Endodermal cell (in vitro differentiated cells): ENCODE data around the gene HOXA9. TPM values are rescaled to one million over a fixed set of nuclear protein-coding genes. Genes with fewer than 3 reads are reported as not detected.
A peak's percentile ranks its signal among the peaks of the same experiment; 100 is the strongest.

Source experiments
- DNase-seq: peaks from one replicate; pipeline ENCODE4 v3.0.0-alpha.2; 2017
- H3K27ac ChIP-seq: 2 replicates; pipeline ENCODE4 v1.5.1; 2013; ENCODE audit warnings: mild to moderate bottlenecking, low read depth, low read length, moderate library complexity
- H3K27me3 ChIP-seq: 2 replicates; pipeline ENCODE4 v1.6.1; 2013; ENCODE audit warnings: mild to moderate bottlenecking, low read length, moderate library complexity; ENCODE audit not compliant: insufficient read depth, control insufficient read depth, poor library complexity, severe bottlenecking
- H3K36me3 ChIP-seq: 2 replicates; pipeline ENCODE4 v1.7.0; 2013; ENCODE audit warnings: mild to moderate bottlenecking, low read length, moderate library complexity; ENCODE audit not compliant: control insufficient read depth, insufficient read depth
- H3K4me1 ChIP-seq: one replicate; pipeline ENCODE4 v1.7.0; 2013; ENCODE audit warnings: low read length; ENCODE audit not compliant: control insufficient read depth, insufficient read depth
- H3K4me3 ChIP-seq: 2 replicates; pipeline ENCODE4 v1.5.1; 2013; ENCODE audit warnings: mild to moderate bottlenecking, low read length, moderate library complexity
- H3K9ac ChIP-seq: 2 replicates; pipeline ENCODE4 v1.6.1; 2013; ENCODE audit warnings: mild to moderate bottlenecking, low read length, moderate library complexity; ENCODE audit not compliant: poor library complexity, severe bottlenecking; ENCODE audit errors: extremely low read depth
- H3K9me3 ChIP-seq: 2 replicates; pipeline ENCODE4 v1.6.1; 2013; ENCODE audit warnings: mild to moderate bottlenecking, low read length, moderate library complexity; ENCODE audit not compliant: control insufficient read depth
- H3K27ac Mint-ChIP-seq: 2 replicates; pipeline ENCODE4 v1.8.0; 2020; ENCODE audit warnings: mixed read lengths
- H3K27me3 Mint-ChIP-seq: 2 replicates; pipeline ENCODE4 v1.8.0; 2021; ENCODE audit warnings: mild to moderate bottlenecking, mixed read lengths; ENCODE audit not compliant: insufficient read depth
- H3K36me3 Mint-ChIP-seq: 2 replicates; pipeline ENCODE4 v1.8.0; 2020; ENCODE audit warnings: low read depth, mixed read lengths
- H3K4me1 Mint-ChIP-seq: 2 replicates; pipeline ENCODE4 v1.8.0; 2020; ENCODE audit warnings: mixed read lengths
- H3K4me3 Mint-ChIP-seq: 2 replicates; pipeline ENCODE4 v1.8.0; 2020; ENCODE audit warnings: mild to moderate bottlenecking, moderate library complexity, mixed read lengths
- H3K9me3 Mint-ChIP-seq: 2 replicates; pipeline ENCODE4 v1.8.0; 2020; ENCODE audit warnings: mild to moderate bottlenecking, mixed read lengths
- CTCF ChIP-seq: fragments of 200-600 bp; sonication (generic); conservative IDR thresholded peaks from 2 replicates; pipeline ENCODE4 v1.5.0; 2021; ENCODE audit warnings: antibody characterized with exemption, mild to moderate bottlenecking
- WGBS, 2 experiments: methylation state at CpG; one replicate each; pipeline versions ENCODE4 v1.1.5 to v1.1.7; 2013; ENCODE audit warnings: missing lambda C conversion rate in 2 of 2, mixed read lengths in 1 of 2; ENCODE audit not compliant: insufficient coverage in 1 of 2, insufficient read length in 1 of 2; 5-methylcytosine and 5-hydroxymethylcytosine counted together
- total RNA-seq, 2 donors: library from RNA; stranded (reverse); fragmentation: NEBNext Ultra II Directional in 1 of 2; extraction: Animal tissue kit (Norgen Biotek cat#: 25700) in 1 of 2; gene quantifications; 2 replicates in 1 of 2; 3 replicates in 1 of 2; pipeline ENCODE4 v1.2.1, GENCODE V29; 2021

HOXA9 gene
- total RNA-seq, 2 donors from 2014 or later: not detected

DNA sequence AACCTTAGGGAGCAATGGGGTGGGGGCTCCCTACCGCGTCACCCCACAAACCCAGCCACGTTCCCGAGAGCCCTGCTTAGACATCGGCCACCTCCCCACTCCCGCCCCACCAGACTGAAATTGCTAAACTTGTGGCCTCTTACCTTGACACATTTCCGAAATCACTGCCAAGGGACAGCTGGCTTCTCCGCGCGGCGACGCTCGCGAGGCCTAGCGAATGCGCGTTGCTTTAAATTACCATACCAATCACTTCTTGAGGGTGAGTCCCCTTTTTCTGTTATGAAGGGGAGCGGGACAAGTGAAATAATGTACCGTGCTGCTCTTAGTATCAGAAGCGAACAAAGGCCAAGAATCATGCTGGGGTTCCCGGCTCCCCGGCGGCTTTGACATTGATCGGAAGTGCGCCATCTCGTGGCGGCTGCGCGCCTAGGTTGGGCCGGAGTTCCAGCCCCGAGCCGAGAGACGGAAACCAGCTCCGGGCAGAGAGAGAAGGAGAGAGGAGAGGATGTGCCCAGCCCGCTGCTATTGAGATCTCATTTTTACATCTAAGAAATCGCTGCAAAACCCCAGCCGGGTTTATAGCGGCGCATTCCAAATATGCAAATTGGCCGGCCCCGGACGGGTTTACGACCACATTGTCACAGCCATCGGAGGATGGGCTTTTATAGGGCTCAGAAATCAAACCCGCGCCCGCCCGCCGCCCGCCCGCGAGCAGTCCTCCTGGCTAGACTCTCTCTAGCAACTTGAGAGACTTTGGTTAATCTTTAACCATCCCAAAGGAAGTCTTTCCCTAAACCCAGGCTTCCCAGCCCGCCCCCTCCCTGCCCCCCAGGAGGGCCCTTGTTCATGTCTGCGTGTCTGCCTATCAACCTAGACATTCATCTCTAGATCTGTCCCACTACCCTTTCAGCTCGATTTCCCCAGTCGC, 14.4 kb upstream of the HOXA9 start:
- Mint-ChIP-seq H3K27me3 (peaks cover 100% of the 10 kb centered on the region), H3K9me3 (peaks cover 6% of the 10 kb centered on the region), H3K27ac (no peak overlapping the region), H3K4me3 (peak overlapping the region; percentile 15), H3K4me1 (peaks cover 12% of the 10 kb centered on the region), H3K36me3 (no peaks in the 10 kb centered on the region)
- H3K27ac ChIP-seq: peak overlapping the region; percentile 19
- peaks cover 6% of the 10 kb centered on the region for H3K4me1 ChIP-seq
- no peak overlapping the region for H3K9ac ChIP-seq
- peaks cover 100% of the 10 kb centered on the region for H3K27me3 ChIP-seq
- peaks cover 11% of the 10 kb centered on the region for H3K9me3 ChIP-seq
- H3K4me3 ChIP-seq: peak overlapping the region; percentile 50
- peak; percentile 96 for TF ChIP-seq CTCF
- WGBS, 2 experiments: 5% methylated on average over 23 to 56 of the region's 56 CpGs
- DNase-seq: peak; percentile 93
- H3K36me3 ChIP-seq: no peaks in the 10 kb centered on the region

GRCh38 chr7:27179030-27179429, 13.7 kb upstream of the HOXA9 start:
- Histone ChIP-seq H3K4me3 (no peak overlapping the region), H3K9ac (no peak overlapping the region), H3K9me3 (peaks cover 11% of the 10 kb centered on the region), H3K27ac (peak overlapping the region; percentile 19), H3K36me3 (no peaks in the 10 kb centered on the region), H3K27me3 (peaks cover 100% of the 10 kb centered on the region), H3K4me1 (peaks cover 6% of the 10 kb centered on the region)
- Mint-ChIP-seq H3K27me3 (peaks cover 100% of the 10 kb centered on the region), H3K36me3 (no peaks in the 10 kb centered on the region), H3K27ac (no peak overlapping the region), H3K9me3 (peaks cover 6% of the 10 kb centered on the region), H3K4me1 (peaks cover 12% of the 10 kb centered on the region), H3K4me3 (peak overlapping the region; percentile 15)
- DNase-seq: peak; percentile 48
- no peak for TF ChIP-seq CTCF
- WGBS, 2 experiments: 6 to 11% methylated on average over 14 of the region's 14 CpGs

- H3K9me3 ChIP-seq: peaks cover 11% of the 10 kb centered on the region
- no peak overlapping the region for H3K27ac ChIP-seq
- peaks cover 100% of the 10 kb centered on the region for H3K27me3 ChIP-seq
- 20 to 36% methylated on average over 2 to 6 of the region's 6 CpGs for WGBS, 2 experiments
- peak; percentile 36 for DNase-seq
- H3K4me1 Mint-ChIP-seq: peaks cover 12% of the 10 kb centered on the region
- peaks cover 97% of the 10 kb centered on the region for H3K27me3 Mint-ChIP-seq
- peaks cover 6% of the 10 kb centered on the region for H3K4me1 ChIP-seq
- no peak overlapping the region for H3K4me3 ChIP-seq
- H3K9me3 Mint-ChIP-seq: peaks cover 6% of the 10 kb centered on the region
- TF ChIP-seq CTCF: no peak
- H3K36me3 ChIP-seq: no peaks in the 10 kb centered on the region
- no peak overlapping the region for H3K4me3 Mint-ChIP-seq
- H3K27ac Mint-ChIP-seq: no peak overlapping the region
- no peaks in the 10 kb centered on the region for H3K36me3 Mint-ChIP-seq
- no peak overlapping the region for H3K9ac ChIP-seq
Measured at GRCh38 chr7:27178366-27178765, 13.0 kb upstream of the HOXA9 start.
